Keratinocyte (primary cell): ENCODE results near the gene LYZL4. TPM values are rescaled to one million over a fixed set of nuclear protein-coding genes. Genes with fewer than 3 reads are reported as not detected.

Source experiments
- DNase-seq: peaks from one replicate; pipeline ENCODE4 v3.0.0-alpha.2; 2011; ENCODE audit warnings: low read depth, missing footprints, low spot score
- FAIRE-seq: peaks from 2 replicates; lab custom pipeline; 2011; peaks lifted over from hg19 to GRCh38; lab: Jason Lieb, UNC
- H2AFZ ChIP-seq: 2 replicates; pipeline ENCODE4 v1.6.0; 2012; ENCODE audit warnings: low read length, control low read depth, inconsistent platforms; ENCODE audit not compliant: control insufficient read depth
- H3K27ac ChIP-seq: 2 replicates; pipeline ENCODE4 v1.5.1; 2011; ENCODE audit warnings: low read length; ENCODE audit not compliant: control insufficient read depth, insufficient read depth
- H3K27me3 ChIP-seq: 3 replicates; pipeline ENCODE4 v1.6.0; 2011; ENCODE audit warnings: low read length; ENCODE audit not compliant: control insufficient read depth, insufficient read depth; ENCODE audit errors: extremely low read depth
- H3K36me3 ChIP-seq, 2 experiments: 2 replicates in 1 of 2; 3 replicates in 1 of 2; pipeline ENCODE4 v1.5.1; 2011; ENCODE audit warnings: low read length in 2 of 2, mild to moderate bottlenecking in 1 of 2; ENCODE audit not compliant: control insufficient read depth in 2 of 2, insufficient read depth in 2 of 2; ENCODE audit errors: extremely low read depth in 1 of 2
- H3K4me1 ChIP-seq: 3 replicates; pipeline ENCODE4 v1.5.1; 2011; ENCODE audit warnings: low read length; ENCODE audit not compliant: control insufficient read depth, insufficient read depth; ENCODE audit errors: extremely low read depth
- H3K4me2 ChIP-seq: 3 replicates; pipeline ENCODE4 v1.6.0; 2011; ENCODE audit warnings: low read depth, low read length; ENCODE audit not compliant: control insufficient read depth, insufficient read depth; ENCODE audit errors: extremely low read depth
- H3K4me3 ChIP-seq, 3 experiments: fragments of 200-600 bp in 1 of 3; sonication (generic) in 1 of 3; 2 replicates in 2 of 3; 3 replicates in 1 of 3; pipeline ENCODE4 v1.5.1; 2011 to 2016; ENCODE audit warnings: low read length in 3 of 3, mild to moderate bottlenecking in 3 of 3, control low read depth in 2 of 3, inconsistent platforms in 1 of 3, low read depth in 1 of 3, mixed read lengths in 1 of 3, mixed run types in 1 of 3, moderate library complexity in 1 of 3; ENCODE audit not compliant: control insufficient read depth in 2 of 3, insufficient read depth in 2 of 3; ENCODE audit errors: extremely low read depth in 1 of 3
- H3K79me2 ChIP-seq: 2 replicates; pipeline ENCODE4 v1.6.0; 2012; ENCODE audit warnings: low read length; ENCODE audit not compliant: control insufficient read depth, insufficient read depth
- H3K9ac ChIP-seq: 3 replicates; pipeline ENCODE4 v1.6.0; 2011; ENCODE audit warnings: low read length; ENCODE audit not compliant: control insufficient read depth, insufficient read depth; ENCODE audit errors: extremely low read depth
- H3K9me1 ChIP-seq: 3 replicates; pipeline ENCODE4 v1.6.0; 2011; ENCODE audit warnings: low read length; ENCODE audit not compliant: control insufficient read depth, insufficient read depth; ENCODE audit errors: extremely low read depth
- H3K9me3 ChIP-seq: 2 replicates; pipeline ENCODE4 v1.5.1; 2012; ENCODE audit warnings: low read depth, low read length; ENCODE audit not compliant: control insufficient read depth
- H4K20me1 ChIP-seq: 3 replicates; pipeline ENCODE4 v1.6.0; 2011; ENCODE audit warnings: low read length; ENCODE audit not compliant: control insufficient read depth, insufficient read depth; ENCODE audit errors: extremely low read depth
- CTCF ChIP-seq, 3 experiments: IDR thresholded peaks in 1 of 3; conservative IDR thresholded peaks in 1 of 3; optimal IDR thresholded peaks in 1 of 3; 2 replicates in 2 of 3; 3 replicates in 1 of 3; pipeline versions ENCODE3 to v1.5.1; 2011; ENCODE audit warnings: low read length in 3 of 3, mild to moderate bottlenecking in 3 of 3, moderate library complexity in 2 of 3, control low read depth in 1 of 3, inconsistent platforms in 1 of 3; ENCODE audit not compliant: insufficient read depth in 2 of 3; ENCODE audit errors: extremely low read depth in 1 of 3
- EZH2 ChIP-seq: IDR thresholded peaks from one replicate; pipeline ENCODE4 v1.6.1; 2012; ENCODE audit warnings: inconsistent platforms, mild to moderate bottlenecking, low read length, moderate library complexity
- dilution Hi-C: fragments of 300-500 bp; cut with MboI; formaldehyde crosslinking; loops from one replicate; pipeline ENCODE4 v1.7.0; 2020; ENCODE audit warnings: low sequenced_read_pairs; ENCODE audit not compliant: extremely low pct_ligation_motif_present
- polyA plus RNA-seq, 5 experiments: library from polyadenylated mRNA; depleted of rRNA in 3 of 5; stranded (reverse) in 3 of 5; stranded (forward) in 1 of 5; unstranded in 1 of 5; fragments of >200 nt; gene quantifications; 1 replicate in 1 of 5; 2 replicates in 3 of 5; 3 replicates in 1 of 5; pipeline versions ENCODE4 v1.2.1 to v1.2.3, GENCODE V29; 2011 to 2012; ENCODE audit warnings: missing spikeins in 2 of 5, low read depth in 1 of 5, low replicate concordance in 1 of 5

LYZL4 gene
- polyA plus RNA-seq, 1 donor (not counting 4 experiments of a cell fraction or from before 2014, with no cell fraction given) = not detected

DNA sequence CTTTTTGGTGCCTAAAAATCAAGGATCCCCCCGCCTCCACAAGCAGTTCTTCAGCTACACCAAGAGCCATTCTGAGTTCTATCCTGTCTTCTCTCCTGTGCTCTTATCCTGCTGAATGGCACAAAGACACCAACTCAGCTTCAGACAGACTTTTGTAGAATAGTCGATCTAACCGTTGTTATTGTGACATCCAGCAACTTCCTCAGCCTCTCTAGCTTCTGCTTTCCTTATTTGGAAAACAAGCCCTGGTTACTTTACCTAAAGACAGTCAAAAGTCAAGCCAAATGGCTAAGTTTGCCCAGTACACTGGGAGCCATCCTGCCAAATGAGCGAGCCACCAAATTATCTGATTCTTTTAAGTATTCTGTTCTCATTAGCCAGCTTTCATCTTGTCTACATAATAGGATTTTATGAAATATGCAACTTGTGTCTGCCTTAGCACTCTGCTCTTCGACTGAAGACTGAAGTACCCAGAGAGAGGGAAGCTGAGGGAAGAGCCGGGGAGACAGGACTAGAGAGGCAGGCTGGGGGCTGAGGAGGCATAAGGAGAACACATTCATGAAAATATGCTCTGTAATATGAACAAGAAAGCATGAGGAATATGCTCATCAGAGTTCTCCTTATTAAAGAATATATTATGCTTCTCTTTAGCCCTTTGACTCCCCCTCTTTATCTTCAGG, 35.1 kb downstream of the LYZL4 start:
- H2AFZ ChIP-seq = no peak overlapping the region
- H4K20me1 ChIP-seq = no peaks in the 10 kb centered on the region
- peaks cover 10% of the 10 kb centered on the region for H3K4me1 ChIP-seq
- no peak overlapping the region for H3K27ac ChIP-seq
- no peaks in the 10 kb centered on the region for H3K36me3 ChIP-seq
- TF ChIP-seq EZH2 (no peak), CTCF (optimal IDR thresholded peaks at IDR 0.05 in 1 of 3, IDR thresholded peaks at IDR 0.05 in 1 of 3, conservative IDR thresholded peaks at IDR 0.05 in 1 of 3; ENCODE audit: extremely low read depth in 1 of 3, insufficient read depth in 2 of 3, low read length in 3 of 3) (no peak)
- no peak overlapping the region for H3K4me3 ChIP-seq
- no peak overlapping the region for H3K9ac ChIP-seq
- no peaks in the 10 kb centered on the region for H3K9me1 ChIP-seq
- dilution Hi-C loops = no loop called here
- H3K27me3 ChIP-seq = peaks cover 13% of the 10 kb centered on the region
- no peak for FAIRE-seq
- no peaks in the 10 kb centered on the region for H3K9me3 ChIP-seq
- no peak overlapping the region for H3K4me2 ChIP-seq
- no peak for DNase-seq
- no peaks in the 10 kb centered on the region for H3K79me2 ChIP-seq

GRCh38 chr3:42371776-42372175, 38.6 kb downstream of the LYZL4 start:
- Histone ChIP-seq H3K4me3 (no peak overlapping the region), H4K20me1 (no peaks in the 10 kb centered on the region), H3K9me3 (no peaks in the 10 kb centered on the region), H3K9ac (no peak overlapping the region), H2AFZ (no peak overlapping the region), H3K27me3 (peaks cover 24% of the 10 kb centered on the region), H3K4me1 (peaks cover 9% of the 10 kb centered on the region), H3K9me1 (no peaks in the 10 kb centered on the region), H3K4me2 (no peak overlapping the region), H3K79me2 (no peaks in the 10 kb centered on the region), H3K36me3 (no peaks in the 10 kb centered on the region), H3K27ac (no peak overlapping the region)
- dilution Hi-C loops = loop anchor here (25.0 kb wide), 1 partner anchor 109 kb away; the partner anchor contains the start of gene CCK
- TF ChIP-seq EZH2 = no peak
- TF ChIP-seq CTCF (optimal IDR thresholded peaks at IDR 0.05 in 1 of 3, IDR thresholded peaks at IDR 0.05 in 1 of 3, conservative IDR thresholded peaks at IDR 0.05 in 1 of 3; ENCODE audit: extremely low read depth in 1 of 3, insufficient read depth in 2 of 3, low read length in 3 of 3) = no peak
- FAIRE-seq (no peak), DNase-seq (no peak)
